NAMALWA (cell line): Measurements from ENCODE around the gene MARCHF3.
"Not testable (repeated sequence)": the region's sequence is repeated elsewhere in the genome, so short reads cannot be mapped to it uniquely, and the experiment has no call there.

Experiments used
- DNase-seq: peaks from one replicate; pipeline ENCODE4 v3.0.0-alpha.2; 2015; ENCODE audit warnings: low spot score

Gene MARCHF3, protein sequence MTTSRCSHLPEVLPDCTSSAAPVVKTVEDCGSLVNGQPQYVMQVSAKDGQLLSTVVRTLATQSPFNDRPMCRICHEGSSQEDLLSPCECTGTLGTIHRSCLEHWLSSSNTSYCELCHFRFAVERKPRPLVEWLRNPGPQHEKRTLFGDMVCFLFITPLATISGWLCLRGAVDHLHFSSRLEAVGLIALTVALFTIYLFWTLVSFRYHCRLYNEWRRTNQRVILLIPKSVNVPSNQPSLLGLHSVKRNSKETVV

DNA sequence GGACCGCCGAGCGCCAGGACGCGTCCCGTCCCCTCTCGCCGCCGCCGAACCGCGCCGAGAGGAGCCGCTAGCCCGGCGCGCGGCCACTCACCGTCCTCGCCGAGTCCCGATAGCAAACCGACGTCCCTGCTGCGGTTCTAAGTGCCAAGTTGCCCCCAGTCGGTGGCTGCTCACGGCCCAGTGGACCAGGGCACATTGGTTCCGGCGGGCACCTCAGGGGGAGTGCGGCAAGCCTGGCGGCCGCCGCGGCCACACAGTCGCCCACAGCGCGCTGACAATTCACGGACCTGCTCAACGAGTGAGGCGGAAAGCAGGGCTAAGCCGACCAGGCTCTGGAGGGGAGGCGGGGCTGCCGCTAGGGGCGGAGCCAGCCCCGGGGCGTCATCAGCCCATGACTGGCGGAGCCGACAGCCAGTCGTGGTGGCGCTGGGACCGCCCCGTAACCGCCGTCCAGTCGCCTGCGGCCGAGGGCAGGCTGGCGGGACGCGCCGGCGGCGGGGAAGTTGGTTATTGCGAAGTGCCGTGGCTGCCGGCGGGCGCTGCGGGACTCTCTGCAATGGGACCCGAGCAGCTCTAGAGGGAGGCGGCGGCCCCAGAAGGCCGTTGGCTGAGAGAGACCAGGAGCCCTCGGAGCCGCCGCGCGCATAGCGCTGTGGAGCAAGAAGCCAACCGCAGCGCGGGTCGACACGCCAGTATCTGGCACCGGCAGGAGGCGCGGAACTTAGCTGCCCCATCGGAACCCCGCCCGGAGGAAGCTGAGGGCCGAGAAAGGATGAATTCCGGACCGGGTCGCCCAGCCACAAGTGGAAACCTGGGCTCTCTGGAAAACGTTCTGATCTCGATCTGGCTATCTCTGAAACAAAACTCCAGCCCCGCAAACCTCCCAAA lies at the start of gene MARCHF3:
MARCHF3 (minus strand) TSS at position 300 of the 888 bp plus-strand sequence. CDS start 112,387 bp downstream, outside the sequence.
- peak; percentile 96 for DNase-seq

GRCh38 chr5:127079994-127080491 lies 49.7 kb upstream of the MARCHF3 start:
- DNase-seq, result no peak

DNA sequence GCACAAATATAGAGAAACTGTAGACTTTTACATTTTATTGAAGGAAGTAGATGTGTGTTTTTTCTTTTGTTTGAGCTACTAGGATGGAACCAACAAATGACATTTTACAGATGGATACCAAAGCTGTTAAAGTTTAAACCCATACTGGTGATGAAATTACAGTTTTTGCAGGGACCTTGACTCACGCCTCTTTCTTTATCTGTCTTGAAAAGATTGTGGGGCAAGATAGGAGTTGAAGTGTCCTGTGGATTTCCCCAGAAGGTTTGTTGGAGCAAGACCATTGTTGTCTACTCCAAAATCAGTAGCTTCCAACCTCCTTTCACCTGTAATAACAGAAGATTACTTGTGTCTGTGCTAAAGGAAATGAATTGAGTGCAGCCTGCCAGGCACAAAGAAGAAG lies 47.0 kb upstream of the MARCHF3 start:
- no peak for DNase-seq

DNA sequence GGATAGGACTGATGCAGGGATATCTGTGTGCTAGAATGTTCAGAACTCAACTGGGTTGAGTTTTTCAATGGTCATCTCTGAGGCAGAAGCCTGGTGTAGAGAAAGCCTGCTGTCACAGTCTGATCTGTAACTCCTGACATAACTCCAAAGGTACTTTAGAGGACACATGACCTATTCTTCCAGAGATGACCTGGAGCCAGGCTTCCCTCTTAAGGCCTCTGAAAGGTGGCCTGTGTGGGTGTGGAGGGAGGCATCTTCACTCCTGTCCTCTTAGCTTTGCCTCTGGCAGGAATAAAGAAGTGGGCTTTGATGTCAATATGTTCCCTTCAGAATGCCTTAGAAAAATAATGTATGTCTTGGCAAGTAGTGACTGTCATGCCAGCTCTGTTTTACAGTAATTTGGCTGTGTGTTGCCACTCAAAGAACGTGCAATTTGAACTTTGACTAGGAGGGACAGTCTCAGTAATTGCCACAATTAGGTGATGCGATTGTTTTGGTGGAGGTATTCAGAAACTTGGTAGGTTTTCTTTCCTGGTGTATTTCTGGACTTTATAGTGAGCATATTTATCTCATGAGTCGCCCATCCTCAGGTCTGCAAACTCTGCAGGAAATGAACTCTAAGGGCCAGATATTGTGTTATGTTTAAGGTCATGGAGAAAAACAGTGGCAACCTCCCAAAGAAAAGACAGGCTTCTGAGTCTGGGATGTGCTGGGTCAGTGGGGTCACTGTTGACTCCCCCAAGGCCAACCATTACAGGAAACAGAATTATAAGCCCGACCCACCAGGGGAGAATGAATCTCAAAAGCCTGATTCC lies 46.2 kb upstream of the MARCHF3 start:
- DNase-seq, result no peak

DNA sequence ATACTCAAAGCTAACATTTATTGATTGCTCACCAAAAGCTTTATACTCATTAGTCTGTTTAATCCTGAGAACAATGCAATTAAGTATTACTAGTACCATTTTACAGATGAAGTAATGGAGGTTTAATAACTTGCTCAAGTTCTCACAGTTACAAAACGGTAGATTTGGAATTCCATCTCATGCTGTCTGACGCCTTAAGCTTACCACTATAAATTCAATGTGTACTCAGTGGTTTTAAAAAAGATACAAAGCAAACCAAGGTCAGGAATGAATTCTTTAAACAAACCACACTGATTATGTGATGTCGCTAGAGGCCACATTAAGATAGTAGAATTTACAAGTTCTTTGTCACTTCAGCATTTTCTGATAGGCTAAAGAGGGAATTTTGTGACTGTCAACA lies 44.1 kb upstream of the MARCHF3 start:
- DNase-seq, result no peak

- DNase-seq, result peak; percentile 64
Observed at GRCh38 chr5:127072861-127073846, 42.8 kb upstream of the MARCHF3 start, which contains the start of gene C5orf63. Gene C5orf63, minus strand, starts transcription at chr5:127073502. Its CDS starts 14,507 bp downstream, at chr5:127058995.

DNA sequence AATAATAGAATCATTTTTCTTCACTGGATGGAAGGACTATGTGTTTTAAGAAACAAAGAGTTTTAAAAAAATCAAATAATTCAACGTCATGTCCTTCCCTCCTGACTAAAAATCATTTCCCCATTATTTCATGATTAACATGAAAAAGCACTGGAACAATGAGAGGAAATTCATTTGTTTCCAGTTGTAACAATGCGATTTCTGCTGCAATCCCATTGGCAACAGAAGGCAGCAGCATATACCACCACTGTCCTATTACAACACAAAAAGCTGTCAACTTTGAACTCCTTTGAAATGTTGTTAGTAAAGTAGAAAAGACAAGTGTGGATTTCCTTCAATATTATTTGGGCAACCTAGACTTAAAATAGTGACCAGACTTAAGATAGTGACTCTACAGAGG lies 39.9 kb upstream of the MARCHF3 start:
- DNase-seq, result no peak

GRCh38 chr5:127068493-127069214 lies 38.3 kb upstream of the MARCHF3 start:
- DNase-seq, result no peak

DNA sequence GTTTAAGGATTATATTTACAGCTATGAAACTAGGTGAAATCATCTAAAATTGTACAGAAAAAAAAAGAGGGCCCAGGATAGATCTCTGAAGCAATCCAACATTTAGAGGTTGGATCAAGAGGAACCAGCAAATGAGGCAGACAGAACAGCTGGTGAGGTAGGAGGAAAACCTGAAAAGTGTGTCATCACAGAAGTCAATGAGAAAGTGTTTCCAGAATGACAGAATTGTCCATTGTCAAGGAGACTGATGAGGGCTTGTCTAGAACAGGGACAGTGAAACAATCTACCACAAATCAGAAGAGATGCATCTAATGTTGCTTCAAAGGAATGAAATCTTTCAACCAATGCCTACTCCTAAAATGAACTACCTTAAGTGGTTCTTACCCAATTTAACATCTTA lies 36.4 kb upstream of the MARCHF3 start:
- DNase-seq, result no peak

DNA sequence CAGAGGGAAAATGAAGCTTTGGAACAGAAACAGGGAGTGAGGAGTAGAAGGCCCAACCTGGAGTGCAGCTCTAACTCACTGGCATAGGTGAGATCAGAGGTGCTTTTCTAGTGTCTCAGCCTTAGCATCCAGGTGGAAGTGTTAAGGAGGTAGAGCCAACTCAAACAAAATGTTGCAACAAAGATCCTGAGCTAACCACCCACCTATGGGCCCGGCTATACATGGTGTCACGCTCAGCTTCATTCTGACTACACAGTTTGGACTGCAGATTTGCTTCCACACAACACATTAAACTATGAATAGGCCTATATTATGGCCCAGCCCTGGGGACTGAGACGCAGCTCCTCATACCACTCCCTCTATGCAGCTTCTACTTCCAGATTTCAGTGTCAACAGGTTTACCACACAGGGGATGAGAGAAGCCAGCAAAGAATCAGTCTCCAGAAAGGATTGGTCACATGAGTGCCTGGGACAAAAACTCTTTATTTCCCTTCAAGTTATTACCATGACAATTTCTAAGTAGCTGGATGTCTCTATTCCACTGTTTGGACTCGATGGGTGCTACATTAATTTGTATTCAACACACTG lies 34.0 kb upstream of the MARCHF3 start:
- DNase-seq, result no peak

- no peak for DNase-seq
Observed at GRCh38 chr5:127063257-127063913, 33.0 kb upstream of the MARCHF3 start.

DNA sequence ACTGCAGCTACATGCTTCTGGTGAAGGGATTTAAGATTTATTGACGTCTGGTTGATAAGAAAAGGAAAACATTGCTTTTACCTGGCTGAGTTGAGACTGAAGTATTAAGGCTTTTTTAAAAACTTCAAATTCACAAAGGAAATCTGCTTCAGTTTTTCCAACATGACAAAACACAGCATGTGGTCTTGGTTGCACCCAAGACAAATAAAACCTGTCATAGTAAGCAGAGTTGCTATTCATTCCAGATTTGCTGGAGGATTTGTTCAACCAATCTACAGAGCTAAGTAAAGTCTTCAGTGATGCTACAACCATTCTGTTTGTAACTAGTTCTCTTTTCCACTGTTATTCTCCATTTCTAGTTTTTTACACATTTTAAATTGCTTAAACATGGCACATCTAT lies 31.6 kb upstream of the MARCHF3 start:
- DNase-seq, result no peak

DNA sequence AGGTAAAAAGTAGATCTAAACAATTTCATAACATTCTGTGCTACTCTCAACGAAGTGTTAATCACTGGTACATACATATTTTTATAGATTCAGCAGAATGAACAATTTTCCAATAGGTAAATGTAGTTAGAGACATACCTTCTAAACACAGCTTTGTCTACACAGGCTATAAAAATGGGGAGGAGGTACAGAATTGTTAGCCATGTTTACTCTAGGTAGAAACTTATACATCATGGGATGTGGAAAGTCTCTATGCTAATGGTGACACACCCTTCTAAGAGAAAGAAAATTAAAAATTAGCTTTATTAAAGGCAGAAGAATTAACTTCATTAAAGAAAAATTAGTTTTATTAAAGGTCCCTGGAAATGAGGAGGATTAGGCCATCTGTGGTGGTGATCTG lies 31.2 kb upstream of the MARCHF3 start:
- DNase-seq, result no peak

GRCh38 chr5:127060470-127060985 lies 30.2 kb upstream of the MARCHF3 start:
- no peak for DNase-seq

DNA sequence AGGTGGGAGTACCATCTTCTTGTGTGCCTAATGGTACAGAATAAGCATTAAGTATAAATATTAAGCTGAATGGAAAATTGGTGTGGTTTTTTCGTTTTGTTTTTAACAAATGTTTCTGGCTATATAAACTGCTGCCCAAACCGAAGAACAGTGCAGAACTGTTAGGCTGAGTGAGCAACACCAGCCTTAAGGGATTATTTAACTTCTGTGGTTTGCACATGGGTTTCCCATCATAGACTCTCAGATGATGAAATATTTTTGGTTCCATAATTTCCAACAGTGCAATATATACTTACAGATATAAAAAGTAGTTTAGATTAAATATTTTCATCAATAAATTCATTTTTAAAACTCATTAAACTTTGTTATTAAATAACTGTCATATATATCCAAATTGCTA lies 26.5 kb upstream of the MARCHF3 start:
- no peak for DNase-seq

DNA sequence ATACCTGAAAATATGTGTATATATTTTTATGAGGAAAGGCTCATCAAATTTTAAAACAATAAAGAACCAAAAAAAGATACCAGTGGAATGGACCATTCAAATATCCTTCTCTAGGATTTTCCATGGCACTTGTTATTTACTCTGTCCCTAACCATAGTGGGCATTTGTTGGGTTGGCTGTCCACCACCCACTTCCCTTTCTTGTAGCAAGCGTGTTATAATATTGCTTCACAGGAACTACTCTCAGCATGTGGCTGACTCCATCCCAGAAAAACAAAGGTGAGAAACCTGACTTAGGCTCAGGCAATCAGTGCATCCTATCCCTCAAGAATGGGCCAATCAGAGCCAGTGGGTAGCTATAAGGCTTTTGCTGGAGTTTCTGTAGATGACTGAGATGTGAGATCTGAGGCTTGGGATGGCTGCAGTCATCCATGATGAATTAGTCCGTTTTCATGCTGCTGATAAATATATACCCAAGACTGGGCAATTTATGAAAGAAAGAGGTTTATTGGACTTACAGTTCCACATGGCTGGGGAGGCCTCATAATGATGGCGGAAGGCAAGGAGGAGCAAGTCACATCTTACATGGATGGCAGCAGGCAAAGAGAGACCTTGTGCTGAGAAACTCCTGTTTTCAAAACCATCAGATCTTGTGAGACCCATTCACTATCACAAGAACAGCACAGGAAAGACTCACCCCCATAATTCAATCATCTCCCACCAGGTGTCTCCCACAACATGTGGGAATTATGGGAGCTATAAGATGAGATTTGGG lies 25.7 kb upstream of the MARCHF3 start:
- no peak for DNase-seq

- DNase-seq, result not testable (repeated sequence)
Observed at GRCh38 chr5:127053551-127053950, 23.2 kb upstream of the MARCHF3 start.

DNA sequence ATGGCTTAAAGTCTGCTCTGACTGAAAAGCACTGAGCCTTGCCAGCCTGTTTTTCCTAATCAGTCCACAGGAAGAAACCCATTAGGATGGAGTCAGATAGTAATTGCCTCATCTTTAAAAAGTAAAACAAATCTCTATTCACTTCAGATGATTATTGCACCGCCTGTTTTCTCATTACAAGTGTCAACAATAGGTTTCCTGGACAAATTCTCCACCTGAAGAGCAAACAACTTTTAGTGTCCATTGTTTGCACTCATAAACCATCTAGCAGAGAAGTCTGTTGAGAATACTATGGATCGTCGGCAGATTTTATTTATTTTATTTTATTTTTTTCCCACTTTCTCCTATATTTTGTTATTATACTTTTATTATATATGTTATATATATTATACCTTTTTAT lies 22.7 kb upstream of the MARCHF3 start:
- DNase-seq, result no peak
